Measurements from ENCODE around the gene ZDHHC14. TPM values are rescaled to one million over a fixed set of nuclear protein-coding genes. Genes with fewer than 3 reads are reported as not detected.

ZDHHC14 gene
- total RNA-seq, 1 donor from 2014 or later = 5.1 TPM

- no peak for TF ChIP-seq CTCF (IDR thresholded peaks at IDR 0.05; ENCODE audit: partially characterized antibody, unreplicated experiment)
- H3K27me3 Mint-ChIP-seq (ENCODE audit: unreplicated experiment) = peaks cover 2% of the 10 kb centered on the region
- peaks cover 5% of the 10 kb centered on the region for H3K9me3 Mint-ChIP-seq (ENCODE audit: unreplicated experiment)
- no peak overlapping the region for H3K27ac Mint-ChIP-seq (ENCODE audit: unreplicated experiment)
- no peak for DNase-seq
- H3K4me1 Mint-ChIP-seq (ENCODE audit: low read depth, unreplicated experiment) = peaks cover 7% of the 10 kb centered on the region
- H3K36me3 Mint-ChIP-seq (ENCODE audit: unreplicated experiment) = peaks cover 6% of the 10 kb centered on the region
- no peak overlapping the region for H3K4me3 Mint-ChIP-seq (ENCODE audit: unreplicated experiment)
Observed at GRCh38 chr6:157411368-157411767, 30.4 kb downstream of the ZDHHC14 start.

GRCh38 chr6:157412791-157413190 lies 31.8 kb downstream of the ZDHHC14 start:
- H3K36me3 Mint-ChIP-seq (ENCODE audit: unreplicated experiment) = peaks cover 6% of the 10 kb centered on the region
- H3K27ac Mint-ChIP-seq (ENCODE audit: unreplicated experiment) = no peak overlapping the region

GRCh38 chr6:157420497-157420896 lies 39.5 kb downstream of the ZDHHC14 start:
- peaks cover 7% of the 10 kb centered on the region for H3K36me3 Mint-ChIP-seq (ENCODE audit: unreplicated experiment)
- peaks cover 1% of the 10 kb centered on the region for H3K27me3 Mint-ChIP-seq (ENCODE audit: unreplicated experiment)
- H3K4me1 Mint-ChIP-seq (ENCODE audit: low read depth, unreplicated experiment) = peaks cover 2% of the 10 kb centered on the region
- DNase-seq = no peak
- no peak overlapping the region for H3K27ac Mint-ChIP-seq (ENCODE audit: unreplicated experiment)
- H3K9me3 Mint-ChIP-seq (ENCODE audit: unreplicated experiment) = peaks cover 3% of the 10 kb centered on the region
- TF ChIP-seq CTCF (IDR thresholded peaks at IDR 0.05; ENCODE audit: partially characterized antibody, unreplicated experiment) = no peak
- H3K4me3 Mint-ChIP-seq (ENCODE audit: unreplicated experiment) = no peak overlapping the region

More at GRCh38 chr6:157412791-157413190, 31.8 kb downstream of the ZDHHC14 start:
- no peak overlapping the region for H3K4me3 Mint-ChIP-seq (ENCODE audit: unreplicated experiment)
- no peak for TF ChIP-seq CTCF (IDR thresholded peaks at IDR 0.05; ENCODE audit: partially characterized antibody, unreplicated experiment)
- no peak for DNase-seq
- peaks cover 5% of the 10 kb centered on the region for H3K9me3 Mint-ChIP-seq (ENCODE audit: unreplicated experiment)
- H3K27me3 Mint-ChIP-seq (ENCODE audit: unreplicated experiment) = peaks cover 2% of the 10 kb centered on the region
- peaks cover 4% of the 10 kb centered on the region for H3K4me1 Mint-ChIP-seq (ENCODE audit: low read depth, unreplicated experiment)

GRCh38 chr6:157424491-157425020 lies 43.6 kb downstream of the ZDHHC14 start:
- no peak overlapping the region for H3K27ac Mint-ChIP-seq (ENCODE audit: unreplicated experiment)
- no peak overlapping the region for H3K4me3 Mint-ChIP-seq (ENCODE audit: unreplicated experiment)
- peaks cover 6% of the 10 kb centered on the region for H3K27me3 Mint-ChIP-seq (ENCODE audit: unreplicated experiment)
- peaks cover 4% of the 10 kb centered on the region for H3K36me3 Mint-ChIP-seq (ENCODE audit: unreplicated experiment)
- TF ChIP-seq CTCF (IDR thresholded peaks at IDR 0.05; ENCODE audit: partially characterized antibody, unreplicated experiment) = no peak
- DNase-seq = no peak
- H3K4me1 Mint-ChIP-seq (ENCODE audit: low read depth, unreplicated experiment) = peaks cover 13% of the 10 kb centered on the region
- H3K9me3 Mint-ChIP-seq (ENCODE audit: unreplicated experiment) = peaks cover 5% of the 10 kb centered on the region

- TF ChIP-seq CTCF (IDR thresholded peaks at IDR 0.05; ENCODE audit: partially characterized antibody, unreplicated experiment) = no peak
- Mint-ChIP-seq H3K4me3 (ENCODE audit: unreplicated experiment) (no peak overlapping the region), H3K9me3 (ENCODE audit: unreplicated experiment) (peaks cover 10% of the 10 kb centered on the region), H3K4me1 (ENCODE audit: low read depth, unreplicated experiment) (peaks cover 30% of the 10 kb centered on the region), H3K27ac (ENCODE audit: unreplicated experiment) (no peak overlapping the region), H3K36me3 (ENCODE audit: unreplicated experiment) (no peaks in the 10 kb centered on the region), H3K27me3 (ENCODE audit: unreplicated experiment) (peaks cover 9% of the 10 kb centered on the region)
- DNase-seq = no peak
Observed at GRCh38 chr6:157427969-157428368, 47.0 kb downstream of the ZDHHC14 start.

Measured in glutamatergic neuron (in vitro differentiated cells).